ENCODE measurements around the gene TNFRSF4. TPM values are rescaled to one million over a fixed set of nuclear protein-coding genes. Genes with fewer than 3 reads are reported as not detected.

Gene TNFRSF4
- total and polyA plus RNA-seq, 7 donors: 0.95 to 8.6 (median 1.2) TPM; not detected in 2

GRCh38 chr1:1164701-1165451 is 49.1 kb downstream of the TNFRSF4 start:
- H3K36me3 ChIP-seq: no peaks in the 10 kb centered on the region
- intact Hi-C loops (cut with DNase I): no loop called here
- TF ChIP-seq POLR2A (IDR thresholded peaks at IDR 0.05) (no peak), POLR2AphosphoS5 (IDR thresholded peaks at IDR 0.05) (no peak), EP300 (IDR thresholded peaks at IDR 0.05) (no peak)
- TF ChIP-seq, protein P1, sequence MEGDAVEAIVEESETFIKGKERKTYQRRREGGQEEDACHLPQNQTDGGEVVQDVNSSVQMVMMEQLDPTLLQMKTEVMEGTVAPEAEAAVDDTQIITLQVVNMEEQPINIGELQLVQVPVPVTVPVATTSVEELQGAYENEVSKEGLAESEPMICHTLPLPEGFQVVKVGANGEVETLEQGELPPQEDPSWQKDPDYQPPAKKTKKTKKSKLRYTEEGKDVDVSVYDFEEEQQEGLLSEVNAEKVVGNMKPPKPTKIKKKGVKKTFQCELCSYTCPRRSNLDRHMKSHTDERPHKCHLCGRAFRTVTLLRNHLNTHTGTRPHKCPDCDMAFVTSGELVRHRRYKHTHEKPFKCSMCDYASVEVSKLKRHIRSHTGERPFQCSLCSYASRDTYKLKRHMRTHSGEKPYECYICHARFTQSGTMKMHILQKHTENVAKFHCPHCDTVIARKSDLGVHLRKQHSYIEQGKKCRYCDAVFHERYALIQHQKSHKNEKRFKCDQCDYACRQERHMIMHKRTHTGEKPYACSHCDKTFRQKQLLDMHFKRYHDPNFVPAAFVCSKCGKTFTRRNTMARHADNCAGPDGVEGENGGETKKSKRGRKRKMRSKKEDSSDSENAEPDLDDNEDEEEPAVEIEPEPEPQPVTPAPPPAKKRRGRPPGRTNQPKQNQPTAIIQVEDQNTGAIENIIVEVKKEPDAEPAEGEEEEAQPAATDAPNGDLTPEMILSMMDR (IDR thresholded peaks at IDR 0.05): no peak
- H3K4me1 ChIP-seq: no peaks in the 10 kb centered on the region
- H3K4me3 ChIP-seq: peak overlapping the region in 1 of 4 donors; percentile 18
- no peak for DNase-seq
- no peaks in the 10 kb centered on the region for H3K9me3 ChIP-seq
- 12 to 67% methylated on average over 48 of the region's 48 CpGs for WGBS, 2 donors
- peak overlapping the region in 2 of 4 donors; percentile 17 to 32 for H3K27ac ChIP-seq
- peaks cover 7 to 70% (median 65%) of the 10 kb centered on the region in 3 donors for H3K27me3 ChIP-seq

DNA sequence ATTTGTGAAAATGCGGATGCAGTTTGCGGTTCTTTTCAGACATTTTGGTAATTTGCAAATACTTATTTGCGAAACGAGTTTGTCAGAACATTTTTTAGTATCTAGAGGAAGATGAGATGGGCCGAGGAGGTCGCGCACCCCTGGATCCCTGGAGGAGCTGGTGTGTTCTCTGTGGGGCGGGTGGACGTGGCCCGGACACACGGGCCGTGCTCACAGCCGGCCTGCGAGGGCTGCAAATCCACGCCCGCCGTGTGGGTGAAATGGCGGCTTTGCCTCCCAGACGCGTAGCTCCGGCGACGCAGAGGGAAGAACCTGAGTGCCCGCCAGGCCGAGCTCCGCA is 49.6 kb downstream of the TNFRSF4 start:
- intact Hi-C loops (cut with DNase I): no loop called here
- peak overlapping the region in 1 of 4 donors; percentile 18 for H3K4me3 ChIP-seq
- TF ChIP-seq EP300 (IDR thresholded peaks at IDR 0.05): no peak
- TF ChIP-seq, protein P1 (IDR thresholded peaks at IDR 0.05): no peak
- TF ChIP-seq POLR2AphosphoS5 (IDR thresholded peaks at IDR 0.05): no peak
- TF ChIP-seq POLR2A (IDR thresholded peaks at IDR 0.05): no peak
- H3K9me3 ChIP-seq: no peaks in the 10 kb centered on the region
- DNase-seq: no peak
- H3K36me3 ChIP-seq: no peaks in the 10 kb centered on the region
- H3K27me3 ChIP-seq: peaks cover 7 to 65% (median 61%) of the 10 kb centered on the region in 3 donors
- peak overlapping the region in 1 of 4 donors; percentile 17 for H3K27ac ChIP-seq
- 15 to 60% methylated on average over 26 of the region's 26 CpGs for WGBS, 2 donors
- no peaks in the 10 kb centered on the region for H3K4me1 ChIP-seq

GRCh38 chr1:1163538-1164070 is 50.3 kb downstream of the TNFRSF4 start:
- Histone ChIP-seq H3K27ac (peak overlapping the region in 1 of 4 donors; percentile 47), H3K36me3 (no peaks in the 10 kb centered on the region), H3K4me3 (peak overlapping the region in 1 of 4 donors; percentile 18), H3K4me1 (peaks cover 0 to 7% (median 4%) of the 10 kb centered on the region in 4 donors), H3K27me3 (peaks cover 7 to 57% (median 54%) of the 10 kb centered on the region in 3 donors), H3K9me3 (no peaks in the 10 kb centered on the region)
- intact Hi-C loops (cut with DNase I): no loop called here
- 16 to 73% methylated on average over 33 of the region's 33 CpGs for WGBS, 2 donors
- no peak for TF ChIP-seq POLR2AphosphoS5 (IDR thresholded peaks at IDR 0.05)
- TF ChIP-seq EP300 (IDR thresholded peaks at IDR 0.05): no peak
- TF ChIP-seq, protein P1 (IDR thresholded peaks at IDR 0.05): no peak
- no peak for TF ChIP-seq POLR2A (IDR thresholded peaks at IDR 0.05)
- no peak for DNase-seq

GRCh38 chr1:1162597-1163537 is 51.1 kb downstream of the TNFRSF4 start:
- H3K4me1 ChIP-seq: peaks cover 0 to 14% (median 11%) of the 10 kb centered on the region in 4 donors
- H3K4me3 ChIP-seq: peak overlapping the region in 1 of 4 donors; percentile 18
- H3K27me3 ChIP-seq: peaks cover 7 to 50% (median 48%) of the 10 kb centered on the region in 3 donors
- intact Hi-C loops (cut with DNase I): no loop called here
- no peaks in the 10 kb centered on the region for H3K9me3 ChIP-seq
- WGBS, 2 donors: 15 to 65% methylated on average over 73 of the region's 73 CpGs
- H3K36me3 ChIP-seq: no peaks in the 10 kb centered on the region
- no peak for DNase-seq
- TF ChIP-seq, protein P1 (IDR thresholded peaks at IDR 0.05): no peak
- TF ChIP-seq POLR2AphosphoS5 (IDR thresholded peaks at IDR 0.05) (peak in 1 of 4 donors; percentile 69), POLR2A (IDR thresholded peaks at IDR 0.05) (peak in 1 of 2 donors; percentile 65), EP300 (IDR thresholded peaks at IDR 0.05) (no peak)
- peak overlapping the region in 1 of 4 donors; percentile 47 for H3K27ac ChIP-seq

Data from sigmoid colon (tissue), 7 donors.